GM23338 (cell line): Measurements from ENCODE around the gene CASTOR2. TPM values are rescaled to one million over a fixed set of nuclear protein-coding genes. Genes with fewer than 3 reads are reported as not detected.

Experiments
- ATAC-seq: fragments of 200-7000 bp; cut with Tn5 transposase; 3 replicates; pipeline ENCODE4 v1.9.1; 2020
- DNase-seq: peaks from one replicate; pipeline ENCODE4 v3.0.0-alpha.2; 2015; ENCODE audit warnings: low spot score
- H2AFZ ChIP-seq: fragments of 200-600 bp; sonication (generic); 2 replicates; pipeline ENCODE4 v1.8.0; 2016; ENCODE audit warnings: antibody characterized with exemption, mild to moderate bottlenecking, moderate library complexity
- H3F3A ChIP-seq: fragments of 200-600 bp; sonication (generic); replicated peaks from 2 replicates; pipeline ENCODE4 v1.8.0; 2017; ENCODE audit warnings: antibody characterized with exemption, mixed run types, low read depth
- H3K27ac ChIP-seq: fragments of 200-600 bp; sonication (generic); 2 replicates; pipeline ENCODE4 v1.6.1; 2016; ENCODE audit warnings: low read depth
- H3K27me3 ChIP-seq: fragments of 200-600 bp; sonication (generic); 2 replicates; pipeline ENCODE4 v1.8.0; 2016; ENCODE audit warnings: mild to moderate bottlenecking, mixed run types, moderate library complexity; ENCODE audit not compliant: insufficient read depth
- H3K36me3 ChIP-seq: fragments of 200-600 bp; sonication (generic); 2 replicates; pipeline ENCODE4 v1.8.0; 2016; ENCODE audit warnings: mild to moderate bottlenecking; ENCODE audit not compliant: insufficient read depth
- H3K4me1 ChIP-seq: fragments of 200-600 bp; sonication (generic); 2 replicates; pipeline ENCODE4 v1.8.0; 2016; ENCODE audit warnings: mild to moderate bottlenecking, moderate library complexity; ENCODE audit not compliant: insufficient read depth
- H3K4me2 ChIP-seq: fragments of 200-600 bp; sonication (generic); 2 replicates; pipeline ENCODE4 v1.7.1; 2017; ENCODE audit warnings: mixed run types
- H3K4me3 ChIP-seq: fragments of 200-600 bp; sonication (generic); 2 replicates; pipeline ENCODE4 v1.6.1; 2016; ENCODE audit warnings: mixed run types
- H3K79me2 ChIP-seq: fragments of 200-600 bp; sonication (generic); replicated peaks from 2 replicates; pipeline ENCODE4 v1.8.0; 2017; ENCODE audit warnings: mild to moderate bottlenecking; ENCODE audit not compliant: insufficient read depth
- H3K9me2 ChIP-seq: fragments of 200-600 bp; sonication (generic); 2 replicates; pipeline ENCODE4 v1.8.0; 2017; ENCODE audit not compliant: insufficient read depth
- H4K20me1 ChIP-seq: fragments of 200-600 bp; sonication (generic); replicated peaks from 2 replicates; pipeline ENCODE4 v1.8.0; 2017; ENCODE audit warnings: mild to moderate bottlenecking; ENCODE audit not compliant: insufficient read depth
- H3K27ac Mint-ChIP-seq: 2 replicates; pipeline ENCODE4 v1.8.0; 2020; ENCODE audit warnings: inconsistent platforms, mild to moderate bottlenecking, moderate library complexity, mixed read lengths
- H3K27me3 Mint-ChIP-seq: 3 replicates; pipeline ENCODE4 v1.8.0; 2022; ENCODE audit warnings: low read depth, mild to moderate bottlenecking, moderate library complexity, mixed read lengths, inconsistent platforms; ENCODE audit not compliant: insufficient read depth, poor library complexity
- H3K36me3 Mint-ChIP-seq: 3 replicates; pipeline ENCODE4 v1.8.0; 2021; ENCODE audit warnings: low read depth, mild to moderate bottlenecking, inconsistent platforms, moderate library complexity, mixed read lengths
- H3K4me1 Mint-ChIP-seq: 3 replicates; pipeline ENCODE4 v1.8.0; 2020; ENCODE audit warnings: mild to moderate bottlenecking, inconsistent platforms, mixed read lengths
- H3K4me3 Mint-ChIP-seq: 3 replicates; pipeline ENCODE4 v1.8.0; 2021; ENCODE audit warnings: moderate library complexity, mild to moderate bottlenecking, inconsistent platforms, mixed read lengths
- H3K9me3 Mint-ChIP-seq: 3 replicates; pipeline ENCODE4 v1.8.0; 2020; ENCODE audit warnings: moderate library complexity, mild to moderate bottlenecking, inconsistent platforms, mixed read lengths
- CREB1 ChIP-seq: fragments of 250-450 bp; sonication (Bioruptor Pico); IDR thresholded peaks from 2 replicates; pipeline ENCODE4 v1.5.0; 2020; ENCODE audit warnings: low read depth, mild to moderate bottlenecking, moderate library complexity
- CTCF ChIP-seq, 2 experiments: fragments of 200-600 bp in 1 of 2; sonication (generic) in 1 of 2; conservative IDR thresholded peaks; 2 replicates each; pipeline versions ENCODE4 v1.5.1 to v1.6.1; 2016 to 2017; ENCODE audit warnings: antibody characterized with exemption in 2 of 2, low read depth in 2 of 2, mild to moderate bottlenecking in 2 of 2, moderate library complexity in 1 of 2
- ETS1 ChIP-seq: IDR thresholded peaks from 2 replicates; pipeline ENCODE4 v1.6.1; 2016; ENCODE audit warnings: antibody characterized with exemption
- EZH2 ChIP-seq: fragments of 200-600 bp; sonication (generic); IDR thresholded peaks from one replicate; pipeline ENCODE4 v1.8.0; 2017; ENCODE audit warnings: antibody characterized with exemption, mild to moderate bottlenecking, low read depth; ENCODE audit not compliant: unreplicated experiment
- EZH2phosphoT487 ChIP-seq: fragments of 200-600 bp; sonication (generic); IDR thresholded peaks from one replicate; pipeline ENCODE4 v1.8.1; 2018; ENCODE audit warnings: antibody characterized with exemption; ENCODE audit not compliant: unreplicated experiment
- JUNB ChIP-seq: IDR thresholded peaks from one replicate; pipeline ENCODE4 v1.6.1; 2016; ENCODE audit warnings: antibody characterized with exemption; ENCODE audit not compliant: unreplicated experiment
- NANOG ChIP-seq: IDR thresholded peaks from 2 replicates; pipeline ENCODE4 v1.6.1; 2016; ENCODE audit warnings: antibody characterized with exemption, borderline replicate concordance
- POLR2AphosphoS5 ChIP-seq: IDR thresholded peaks from 2 replicates; pipeline ENCODE4 v1.6.1; 2016; ENCODE audit warnings: antibody characterized with exemption, low read depth
- REST ChIP-seq: IDR thresholded peaks from one replicate; pipeline ENCODE4 v1.6.1; 2018; ENCODE audit warnings: antibody characterized with exemption; ENCODE audit not compliant: unreplicated experiment
- STAT1 ChIP-seq: IDR thresholded peaks from one replicate; pipeline ENCODE4 v1.6.1; 2016; ENCODE audit warnings: antibody characterized with exemption; ENCODE audit not compliant: unreplicated experiment
- ZNF114 ChIP-seq: fragments of 250-450 bp; sonication (Bioruptor Pico); IDR thresholded peaks from 2 replicates; pipeline ENCODE4 v1.5.0; 2020; ENCODE audit warnings: mild to moderate bottlenecking, moderate library complexity
- ZNF331 ChIP-seq: fragments of 250-450 bp; sonication (Bioruptor Pico); IDR thresholded peaks from 2 replicates; pipeline ENCODE4 v1.5.0; 2020; ENCODE audit warnings: low read depth, mild to moderate bottlenecking, moderate library complexity
- ZNF462 ChIP-seq: fragments of 250-450 bp; sonication (Bioruptor Pico); IDR thresholded peaks from 2 replicates; pipeline ENCODE4 v1.5.0; 2020; ENCODE audit warnings: mild to moderate bottlenecking, moderate library complexity
- polyA plus RNA-seq: library from polyadenylated mRNA; unstranded; fragments of >200 nt; fragmentation: Nextera tagmentation; extraction: Ambion mirVana; gene quantifications from 2 replicates; pipeline ENCODE4 v1.2.1, GENCODE V29; 2016
- total RNA-seq: library from RNA; depleted of rRNA; stranded (reverse); fragments of >200 nt; shearing (Covaris generic); gene quantifications from 2 replicates; pipeline ENCODE4 v1.2.3, GENCODE V29; 2014

The CASTOR2 gene
- total and polyA plus RNA-seq, 2 experiments from 2014 or later: 3.2 to 35.7 TPM

GRCh38 chr7:75018570-75019364, 54.3 kb downstream of the CASTOR2 start:
- Histone ChIP-seq H2AFZ (no peak overlapping the region), H4K20me1 (no peaks in the 10 kb centered on the region), H3K4me1 (no peaks in the 10 kb centered on the region), H3K9me2 (no peaks in the 10 kb centered on the region), H3K27ac (no peak overlapping the region), H3F3A (no peaks in the 10 kb centered on the region), H3K79me2 (no peaks in the 10 kb centered on the region), H3K4me3 (no peak overlapping the region), H3K36me3 (no peaks in the 10 kb centered on the region), H3K4me2 (no peak overlapping the region), H3K27me3 (no peaks in the 10 kb centered on the region)
- H3K27me3 Mint-ChIP-seq: peaks cover 12% of the 10 kb centered on the region
- no peak overlapping the region for H3K4me3 Mint-ChIP-seq
- TF ChIP-seq STAT1 (no peak), REST (no peak), NANOG (no peak), CREB1 (no peak), CTCF (conservative IDR thresholded peaks at IDR 0.05; ENCODE audit: low read depth in 2 of 2) (no peak), EZH2 (no peak), ZNF462 (CRISPR knock-in tag) (no peak), POLR2AphosphoS5 (no peak), ZNF114 (CRISPR knock-in tag) (no peak), EZH2phosphoT487 (no peak), JUNB (no peak), ZNF331 (CRISPR knock-in tag) (no peak), ETS1 (no peak)
- no peak for ATAC-seq
- H3K9me3 Mint-ChIP-seq: no peaks in the 10 kb centered on the region
- no peaks in the 10 kb centered on the region; the same call in 2 of the 3 replicates for H3K4me1 Mint-ChIP-seq
- peaks cover 8% of the 10 kb centered on the region; the same call in 2 of the 3 replicates for H3K36me3 Mint-ChIP-seq
- no peak for DNase-seq
- no peak overlapping the region for H3K27ac Mint-ChIP-seq
